Testis (tissue), 2 donors: ENCODE results near the gene CDCA8.

ENCODE experiments used
- POLR2A ChIP-seq: fragments of 450-650 bp; IDR thresholded peaks from one replicate; pipeline ENCODE4 v1.6.1; 2017; ENCODE audit warnings: antibody characterized with exemption, mild to moderate bottlenecking, moderate library complexity
- TF ChIP-seq, protein P1 (sequence below), 3 experiments: fragments of 450-650 bp in 2 of 3; fragments of 200-600 bp in 1 of 3; sonication (generic) in 1 of 3; IDR thresholded peaks; one replicate each; pipeline ENCODE4 v1.5.1; 2016 to 2019; ENCODE audit warnings: antibody characterized with exemption in 3 of 3, mild to moderate bottlenecking in 2 of 3, moderate library complexity in 1 of 3

DNA sequence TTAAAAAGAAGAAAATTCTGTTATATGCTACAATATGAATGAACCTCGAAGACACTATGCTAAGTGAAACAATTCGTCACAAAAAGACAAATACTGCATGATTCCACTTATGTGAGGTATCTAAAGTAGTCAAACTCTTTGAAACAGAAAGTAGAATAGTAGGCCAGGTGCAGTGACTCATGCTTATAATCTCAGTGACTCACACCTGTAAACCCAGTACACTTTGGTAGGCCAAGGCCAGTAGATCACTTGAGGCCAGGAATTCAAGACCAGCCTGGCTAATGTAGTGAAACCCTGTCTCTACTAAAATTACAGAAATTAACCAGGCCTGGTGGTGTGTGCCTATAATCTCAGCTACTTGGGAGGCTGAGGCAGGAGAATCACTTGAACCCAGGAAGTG is 46.9 kb downstream of the CDCA8 start:
- TF ChIP-seq, protein P1, sequence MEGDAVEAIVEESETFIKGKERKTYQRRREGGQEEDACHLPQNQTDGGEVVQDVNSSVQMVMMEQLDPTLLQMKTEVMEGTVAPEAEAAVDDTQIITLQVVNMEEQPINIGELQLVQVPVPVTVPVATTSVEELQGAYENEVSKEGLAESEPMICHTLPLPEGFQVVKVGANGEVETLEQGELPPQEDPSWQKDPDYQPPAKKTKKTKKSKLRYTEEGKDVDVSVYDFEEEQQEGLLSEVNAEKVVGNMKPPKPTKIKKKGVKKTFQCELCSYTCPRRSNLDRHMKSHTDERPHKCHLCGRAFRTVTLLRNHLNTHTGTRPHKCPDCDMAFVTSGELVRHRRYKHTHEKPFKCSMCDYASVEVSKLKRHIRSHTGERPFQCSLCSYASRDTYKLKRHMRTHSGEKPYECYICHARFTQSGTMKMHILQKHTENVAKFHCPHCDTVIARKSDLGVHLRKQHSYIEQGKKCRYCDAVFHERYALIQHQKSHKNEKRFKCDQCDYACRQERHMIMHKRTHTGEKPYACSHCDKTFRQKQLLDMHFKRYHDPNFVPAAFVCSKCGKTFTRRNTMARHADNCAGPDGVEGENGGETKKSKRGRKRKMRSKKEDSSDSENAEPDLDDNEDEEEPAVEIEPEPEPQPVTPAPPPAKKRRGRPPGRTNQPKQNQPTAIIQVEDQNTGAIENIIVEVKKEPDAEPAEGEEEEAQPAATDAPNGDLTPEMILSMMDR (IDR thresholded peaks at IDR 0.05) = no peak
- TF ChIP-seq POLR2A = no peak
